GM19351 (cell line): ENCODE results near the gene TTC9B.
"Not testable (repeated sequence)": the region's sequence is repeated elsewhere in the genome, so short reads cannot be mapped to it uniquely, and the experiment has no call there.

Experiments
- ATAC-seq: cut with Tn5 transposase; IDR thresholded peaks from one replicate; pipeline ENCODE4 v1.9.1; 2021; ENCODE audit warnings: mild to moderate bottlenecking, moderate library complexity; ENCODE audit not compliant: unreplicated experiment

TTC9B gene

GRCh38 chr19:40233811-40234389 lies 15.7 kb upstream of the TTC9B start:
- no peak for ATAC-seq

- no peak for ATAC-seq
Observed at GRCh38 chr19:40232949-40233810, 15.0 kb upstream of the TTC9B start.

- ATAC-seq: no peak
Observed at GRCh38 chr19:40232479-40232878, 14.3 kb upstream of the TTC9B start.

GRCh38 chr19:40231544-40232424 lies 13.6 kb upstream of the TTC9B start:
- no peak for ATAC-seq

- ATAC-seq: no peak
Observed at GRCh38 chr19:40231057-40231456, 12.9 kb upstream of the TTC9B start.

- ATAC-seq: no peak
Observed at GRCh38 chr19:40229926-40230417, 11.8 kb upstream of the TTC9B start.

- no peak for ATAC-seq
Observed at GRCh38 chr19:40229484-40229883, 11.3 kb upstream of the TTC9B start.

- ATAC-seq: no peak
Observed at GRCh38 chr19:40228863-40229262, 10.7 kb upstream of the TTC9B start.

GRCh38 chr19:40228346-40228745 lies 10.2 kb upstream of the TTC9B start:
- ATAC-seq: no peak

- ATAC-seq: no peak
Observed at GRCh38 chr19:40225440-40226305, 7.5 kb upstream of the TTC9B start.

- no peak for ATAC-seq
Observed at GRCh38 chr19:40224342-40225150, 6.4 kb upstream of the TTC9B start.

- no peak for ATAC-seq
Observed at GRCh38 chr19:40223135-40223822, 5.1 kb upstream of the TTC9B start.

- no peak for ATAC-seq
Observed at GRCh38 chr19:40221858-40222619, 3.9 kb upstream of the TTC9B start.

GRCh38 chr19:40220674-40221073 lies 2.5 kb upstream of the TTC9B start:
- no peak for ATAC-seq

- ATAC-seq: no peak
Observed at GRCh38 chr19:40219721-40220276, 1.6 kb upstream of the TTC9B start.

GRCh38 chr19:40219029-40219428 lies 845 bp upstream of the TTC9B start:
- not testable (repeated sequence) for ATAC-seq

GRCh38 chr19:40217027-40217810 lies 965 bp downstream of the TTC9B start:
- no peak for ATAC-seq
